Pulmonary artery endothelial cell (primary cell): ENCODE results near the gene TSHZ3. TPM values are rescaled to one million over a fixed set of nuclear protein-coding genes. Genes with fewer than 3 reads are reported as not detected.

Experiments used
- DNase-seq: peaks from one replicate; pipeline ENCODE4 v3.0.0-alpha.2; 2011; ENCODE audit warnings: low read depth, low spot score
- total RNA-seq: library from RNA; depleted of rRNA; stranded (reverse); fragments of >200 nt; gene quantifications from 2 replicates; pipeline ENCODE4 v1.2.3, GENCODE V29; 2014

The TSHZ3 gene
- total RNA-seq, 1 donor from 2014 or later: 3.0 TPM

GRCh38 chr19:31314156-31314555, 35.1 kb downstream of the TSHZ3 start:
- no peak for DNase-seq

DNA sequence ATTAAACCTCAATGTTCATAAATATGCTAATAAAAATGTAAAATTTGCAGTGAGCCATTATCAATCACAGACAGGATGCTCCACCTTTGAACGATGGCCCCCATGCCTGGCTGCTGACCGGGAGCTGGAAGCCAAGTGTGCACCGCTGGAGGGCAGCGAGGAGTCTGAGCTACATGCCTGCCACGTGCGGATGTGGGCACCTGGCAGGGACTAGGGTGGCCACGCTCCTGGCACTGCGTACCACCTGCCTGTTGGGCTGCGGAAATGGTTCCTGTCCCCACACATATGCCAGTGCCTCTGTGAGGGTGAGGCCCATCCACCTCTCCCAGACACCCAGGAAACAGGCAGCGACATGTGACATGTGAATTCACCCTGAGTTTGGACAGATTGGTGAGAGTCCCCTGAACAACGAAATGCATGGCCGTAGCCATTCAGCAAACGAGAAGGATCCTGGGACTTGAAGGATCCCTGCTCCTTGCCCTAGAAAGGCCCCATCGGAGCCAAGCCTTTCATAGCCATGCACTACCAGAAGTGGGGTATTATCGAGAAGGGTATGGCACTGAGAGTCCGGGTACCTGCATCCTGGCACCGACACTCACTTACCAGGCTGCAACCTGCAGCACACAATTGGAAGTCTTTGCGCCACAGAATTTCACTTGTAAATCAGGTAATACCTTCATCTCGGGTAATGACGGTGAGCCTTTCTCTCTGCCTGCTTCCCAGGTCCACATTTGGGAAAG, 35.8 kb downstream of the TSHZ3 start:
- no peak for DNase-seq

GRCh38 chr19:31312677-31313244, 36.5 kb downstream of the TSHZ3 start:
- no peak for DNase-seq

GRCh38 chr19:31312009-31312676, 37.1 kb downstream of the TSHZ3 start:
- DNase-seq: no peak

- no peak for DNase-seq
Observed at GRCh38 chr19:31310432-31311133, 38.7 kb downstream of the TSHZ3 start.

DNA sequence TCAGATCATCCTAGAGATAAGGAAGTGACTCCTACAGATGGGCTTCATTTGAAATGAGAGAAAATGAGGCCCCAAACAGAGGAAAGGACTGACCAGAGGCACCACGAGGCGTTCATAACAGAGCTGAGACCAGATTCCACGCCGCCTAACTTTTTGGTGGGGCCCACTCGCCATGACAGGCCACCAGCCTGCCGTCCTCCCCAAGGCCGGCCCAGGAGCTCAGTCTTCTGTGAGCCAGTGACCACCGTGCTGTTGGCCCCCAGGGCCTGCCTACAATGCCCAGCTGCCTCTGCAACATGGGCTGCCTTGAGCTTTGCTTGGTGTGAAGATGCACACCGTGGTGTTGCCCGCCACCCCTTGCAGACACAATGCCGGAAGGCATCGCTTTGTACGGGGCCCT, 40.5 kb downstream of the TSHZ3 start:
- no peak for DNase-seq

- DNase-seq: no peak
Observed at GRCh38 chr19:31307071-31307669, 42.1 kb downstream of the TSHZ3 start.

- no peak for DNase-seq
Observed at GRCh38 chr19:31306006-31306753, 43.1 kb downstream of the TSHZ3 start.

GRCh38 chr19:31304831-31305312, 44.4 kb downstream of the TSHZ3 start:
- DNase-seq: no peak

GRCh38 chr19:31303262-31303815, 45.9 kb downstream of the TSHZ3 start:
- no peak for DNase-seq

- no peak for DNase-seq
Observed at GRCh38 chr19:31301306-31301980, 47.8 kb downstream of the TSHZ3 start.

- no peak for DNase-seq
Observed at GRCh38 chr19:31300422-31300821, 48.8 kb downstream of the TSHZ3 start.

DNA sequence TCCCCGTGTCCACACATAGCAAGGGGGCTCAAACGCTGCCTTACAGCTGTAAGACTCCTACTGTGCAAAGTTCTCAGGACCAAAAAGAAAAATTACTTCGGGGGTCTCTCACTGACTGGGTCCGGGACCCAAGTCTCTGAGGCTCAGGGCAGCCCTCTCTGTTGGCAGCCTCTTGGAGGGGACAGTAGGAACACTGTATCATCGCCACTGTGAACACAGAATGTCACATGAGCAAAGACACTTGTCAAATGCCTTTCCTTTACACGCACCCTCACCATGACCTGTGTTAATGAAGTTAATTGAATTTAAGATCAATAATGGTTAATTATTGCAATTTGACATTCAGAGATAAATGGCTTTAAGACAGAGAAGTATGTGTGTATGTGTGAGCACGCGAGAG, 49.6 kb downstream of the TSHZ3 start:
- no peak for DNase-seq

- DNase-seq: no peak
Observed at GRCh38 chr19:31297991-31298390, 51.2 kb downstream of the TSHZ3 start.

DNA sequence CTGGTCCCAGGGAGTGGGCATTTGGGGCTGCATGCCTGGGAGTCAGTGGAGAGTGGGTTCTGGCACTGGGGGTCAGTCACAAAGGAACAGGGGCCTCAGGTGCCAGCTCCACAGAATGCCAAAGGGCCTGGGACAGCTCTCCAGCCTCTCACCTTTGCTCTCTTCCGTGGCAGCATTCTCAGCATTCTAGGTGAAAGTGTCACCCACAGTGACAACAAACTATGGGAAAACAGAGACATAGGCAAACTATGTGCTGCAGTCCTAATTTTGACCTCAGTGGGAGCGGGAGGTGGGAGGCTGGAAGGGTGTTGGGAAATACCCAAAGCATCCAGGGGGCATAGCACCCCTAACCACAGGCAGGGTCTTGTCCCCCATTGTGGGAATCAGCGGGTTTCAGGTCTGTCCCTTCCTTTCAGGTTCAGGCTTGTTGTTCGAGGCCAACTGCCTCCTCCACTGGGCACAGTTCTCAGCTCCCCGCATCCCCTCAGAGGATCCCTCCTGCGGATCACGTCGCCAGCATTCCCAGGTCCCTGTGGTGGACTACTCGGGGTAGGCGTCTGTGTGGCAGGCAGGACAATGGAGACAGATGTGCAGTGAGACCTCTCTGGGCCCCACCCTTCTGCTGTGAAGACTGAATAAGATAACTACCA, 52.4 kb downstream of the TSHZ3 start:
- DNase-seq: no peak

DNA sequence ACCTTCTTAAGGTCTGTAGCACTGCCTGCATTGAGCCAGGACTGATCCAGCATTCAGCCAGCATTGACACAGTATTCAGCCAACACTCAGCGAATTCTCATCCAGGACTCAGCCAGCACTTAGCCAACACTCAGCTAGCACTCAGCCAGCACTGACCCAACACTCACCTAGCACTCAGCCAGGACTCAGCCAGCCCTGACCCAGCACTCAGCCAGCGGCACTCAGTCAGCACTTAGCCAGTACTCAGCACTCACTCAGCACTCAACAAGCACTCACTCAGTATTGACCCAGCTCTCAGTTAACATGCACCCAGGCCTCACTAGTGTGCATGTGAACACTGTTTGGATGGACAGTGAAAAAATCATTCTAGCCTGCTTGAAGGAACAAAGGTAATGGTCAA, 55.0 kb downstream of the TSHZ3 start:
- no peak for DNase-seq

GRCh38 chr19:31292639-31293185, 56.5 kb downstream of the TSHZ3 start:
- DNase-seq: no peak

DNA sequence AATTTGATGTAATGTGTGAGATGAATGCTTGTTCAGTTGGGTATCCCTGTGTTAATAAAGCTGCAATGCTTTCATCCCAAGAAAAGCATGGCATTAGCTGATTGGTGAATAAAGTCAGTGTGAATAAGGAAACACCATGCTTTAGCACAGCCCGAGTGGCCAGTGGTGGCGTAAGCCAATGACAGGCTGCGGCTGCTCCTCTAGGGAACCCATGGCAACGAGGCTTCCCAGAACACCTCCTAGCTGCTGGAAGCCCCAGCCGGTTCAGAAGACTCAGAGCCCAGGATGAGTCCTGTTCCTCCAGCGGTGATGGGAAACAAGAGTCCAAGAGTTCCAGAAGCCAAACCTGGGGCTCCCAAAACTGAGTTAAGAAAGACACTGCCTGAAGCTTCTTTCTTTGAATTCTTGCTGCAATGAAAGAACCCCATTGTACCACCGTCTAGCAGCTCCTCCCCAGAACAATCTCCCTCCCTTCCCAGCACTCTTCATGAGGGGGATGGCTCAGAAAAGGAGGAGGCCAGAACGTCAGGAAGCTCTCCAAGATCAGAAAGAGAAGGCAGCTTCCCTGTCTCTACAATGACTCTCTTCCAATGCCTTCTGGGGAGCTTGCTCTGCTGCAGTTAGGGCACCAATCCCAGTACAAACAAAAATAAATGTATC, 58.2 kb downstream of the TSHZ3 start:
- DNase-seq: no peak

DNA sequence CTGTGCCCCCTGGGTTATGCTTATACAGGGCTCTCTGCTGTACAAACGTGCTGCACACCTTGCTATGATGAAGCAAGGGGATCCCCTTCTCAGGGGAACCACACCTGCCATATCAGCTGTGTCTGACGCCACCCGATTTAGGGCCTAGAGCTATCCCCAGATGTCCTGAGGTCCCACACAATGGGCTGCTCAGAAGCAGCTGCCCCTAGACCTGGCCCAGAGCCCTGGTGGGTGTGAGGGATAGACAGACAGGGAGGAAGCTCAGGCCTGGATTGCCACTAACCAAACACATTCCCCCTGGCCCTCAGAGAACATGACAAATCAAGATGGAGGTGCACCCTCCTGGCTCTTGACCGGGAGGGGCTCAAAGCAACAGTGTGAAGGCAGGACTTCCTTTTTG, 59.3 kb downstream of the TSHZ3 start:
- no peak for DNase-seq
